Uterus (tissue), 4 donors: ENCODE measurements around the gene PPIG. TPM values are rescaled to one million over a fixed set of nuclear protein-coding genes. Genes with fewer than 3 reads are reported as not detected.

ENCODE experiments used
- DNase-seq, 2 donors: peaks; one replicate each; pipeline ENCODE4 v3.0.0-alpha.2; 2019 to 2020
- H3K27ac ChIP-seq, 2 donors: fragments of 200-600 bp; sonication (generic); 1 replicate in 1 of 2; 2 replicates in 1 of 2; pipeline ENCODE4 v1.5.1; 2016 to 2018
- H3K27me3 ChIP-seq, 2 donors: fragments of 200-600 bp; sonication (generic); one replicate each; pipeline ENCODE4 v1.5.1; 2018 to 2019; ENCODE audit warnings: control low read depth in 1 of 2
- H3K36me3 ChIP-seq, 2 donors: fragments of 200-600 bp; sonication (generic); one replicate each; pipeline ENCODE4 v1.5.1; 2019; ENCODE audit warnings: control low read depth in 1 of 2
- H3K4me1 ChIP-seq, 2 donors: fragments of 200-600 bp; sonication (generic); one replicate each; pipeline ENCODE4 v1.5.1; 2018 to 2019; ENCODE audit warnings: control low read depth in 1 of 2
- H3K4me3 ChIP-seq, 2 donors: fragments of 200-600 bp; sonication (generic); 1 replicate in 1 of 2; 2 replicates in 1 of 2; pipeline ENCODE4 v1.5.1; 2018 to 2019; ENCODE audit warnings: mild to moderate bottlenecking in 1 of 2
- H3K9me3 ChIP-seq, 2 donors: fragments of 200-600 bp; sonication (generic); one replicate each; pipeline ENCODE4 v1.5.1; 2019; ENCODE audit warnings: control low read depth in 1 of 2
- CTCF ChIP-seq, 4 experiments: fragments of 200-600 bp in 2 of 4; fragments of 450-650 bp in 2 of 4; sonication (generic) in 2 of 4; IDR thresholded peaks; one replicate each; pipeline ENCODE4 v1.5.1; 2016 to 2019; ENCODE audit warnings: antibody characterized with exemption in 4 of 4, mild to moderate bottlenecking in 2 of 4, moderate library complexity in 1 of 4
- POLR2A ChIP-seq, 2 donors: fragments of 450-650 bp; IDR thresholded peaks; one replicate each; pipeline ENCODE4 v1.6.1; 2016; ENCODE audit warnings: antibody characterized with exemption in 2 of 2, mild to moderate bottlenecking in 1 of 2, moderate library complexity in 1 of 2
- intact Hi-C: fragments of 100-400 bp; cut with DNase I; formaldehyde crosslinking; loops from one replicate; pipeline ENCODE4 v1.15.1; 2023; ENCODE audit warnings: low total_unique reads
- total RNA-seq, 4 donors: library from RNA; depleted of rRNA in 3 of 4; stranded (reverse); fragments of >200 nt in 3 of 4; gene quantifications; one replicate each; pipeline versions ENCODE4 v1.1.0 to v1.2.4, GENCODE V29; 2014 to 2023
- donor health status: DM: yes; HTN: yes; CAD: no.

The PPIG gene
- total RNA-seq, 4 donors from 2014 or later, result 24.3 to 83.4 (median 59.0) TPM

DNA sequence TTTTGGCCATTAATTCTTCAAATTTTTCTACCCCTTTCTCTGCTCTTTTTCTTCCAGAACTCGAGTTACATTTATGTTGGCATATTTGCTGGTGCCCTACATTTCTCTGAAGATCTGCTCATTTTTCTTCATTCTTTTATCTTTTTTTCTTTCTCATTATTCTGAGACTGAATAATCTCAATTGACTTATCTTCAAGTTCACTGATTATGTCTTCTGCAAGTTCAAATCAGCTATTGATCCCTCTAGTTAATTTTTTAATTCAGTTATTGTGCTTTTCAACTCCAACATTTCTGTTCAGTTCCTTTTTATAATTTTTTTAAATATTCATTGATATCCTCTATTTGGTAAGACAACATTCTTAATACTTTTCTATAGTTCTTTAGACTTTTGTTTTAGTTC lies 106.8 kb downstream of the PPIG start:
- intact Hi-C loops, result loop anchor here (10.0 kb wide), 1 partner anchor 1234 kb away; the partner anchor contains the start of gene GORASP2
- TF ChIP-seq CTCF (IDR thresholded peaks at IDR 0.05) (no peak), POLR2A (IDR thresholded peaks at IDR 0.05) (no peak)
- H3K4me1 ChIP-seq, result no peaks in the 10 kb centered on the region

More for the DNA sequence above, 106.8 kb downstream of the PPIG start:
- no peak for DNase-seq
- no peaks in the 10 kb centered on the region for H3K9me3 ChIP-seq
- H3K36me3 ChIP-seq, result no peaks in the 10 kb centered on the region
- no peaks in the 10 kb centered on the region for H3K27me3 ChIP-seq
- H3K4me3 ChIP-seq, result no peak overlapping the region
- no peak overlapping the region for H3K27ac ChIP-seq

Other genes starting within 250 kb of the PPIG start
- gene LRP2, start 221.8 kb upstream of the PPIG start, total RNA-seq, result under 1 TPM in 3 of 4 donors, not detected in 1; under 0.01 to 0.35 (median 0.06) TPM
- 10 to 100 TPM in 3 of 4 donors, 1 to 10 TPM in 1; 2.6 to 24.7 (median 19.7) TPM for gene BBS5, start 104.9 kb upstream of the PPIG start, total RNA-seq
- gene KLHL41, start 74.6 kb upstream of the PPIG start, total RNA-seq, result 1 to 10 TPM in 2 of 4 donors, under 1 TPM in 1, not detected in 1; 0.77 to 4.4 (median 3.5) TPM
- 10 to 100 TPM in 3 of 4 donors, 1 to 10 TPM in 1; 9.4 to 35.9 (median 19.5) TPM for gene FASTKD1, start 10.5 kb upstream of the PPIG start, total RNA-seq
- gene CFAP210, start 110.1 kb downstream of the PPIG start, total RNA-seq, result 1 to 10 TPM in 1 of 4 donors, under 1 TPM in 1, not detected in 2; 0.64 to 3.3 TPM
- gene PHOSPHO2, start 110.1 kb downstream of the PPIG start, total RNA-seq, result 10 to 100 TPM in 1 of 4 donors, 1 to 10 TPM in 3; 6.1 to 10.5 (median 7.5) TPM
- gene KLHL23, start 149.5 kb downstream of the PPIG start, total RNA-seq, result 10 to 100 TPM; 15.3 to 55.1 (median 47.3) TPM
- 10 to 100 TPM; 23.8 to 93.0 (median 51.1) TPM for gene SSB, start 214.5 kb downstream of the PPIG start, total RNA-seq
- gene METTL5, start 240.6 kb downstream of the PPIG start, total RNA-seq, result 100 to 1,000 TPM in 1 of 4 donors, 10 to 100 TPM in 3; 28.5 to 763 (median 38.4) TPM
- gene UBR3, start 243.1 kb downstream of the PPIG start, total RNA-seq, result 100 to 1,000 TPM in 1 of 4 donors, 10 to 100 TPM in 3; 40.0 to 147 (median 87.7) TPM